ENCODE results near the gene ECSIT. TPM values are rescaled to one million over a fixed set of nuclear protein-coding genes. Genes with fewer than 3 reads are reported as not detected.

Gene ECSIT
- total RNA-seq, 1 donor from 2014 or later: 27.5 TPM

DNA sequence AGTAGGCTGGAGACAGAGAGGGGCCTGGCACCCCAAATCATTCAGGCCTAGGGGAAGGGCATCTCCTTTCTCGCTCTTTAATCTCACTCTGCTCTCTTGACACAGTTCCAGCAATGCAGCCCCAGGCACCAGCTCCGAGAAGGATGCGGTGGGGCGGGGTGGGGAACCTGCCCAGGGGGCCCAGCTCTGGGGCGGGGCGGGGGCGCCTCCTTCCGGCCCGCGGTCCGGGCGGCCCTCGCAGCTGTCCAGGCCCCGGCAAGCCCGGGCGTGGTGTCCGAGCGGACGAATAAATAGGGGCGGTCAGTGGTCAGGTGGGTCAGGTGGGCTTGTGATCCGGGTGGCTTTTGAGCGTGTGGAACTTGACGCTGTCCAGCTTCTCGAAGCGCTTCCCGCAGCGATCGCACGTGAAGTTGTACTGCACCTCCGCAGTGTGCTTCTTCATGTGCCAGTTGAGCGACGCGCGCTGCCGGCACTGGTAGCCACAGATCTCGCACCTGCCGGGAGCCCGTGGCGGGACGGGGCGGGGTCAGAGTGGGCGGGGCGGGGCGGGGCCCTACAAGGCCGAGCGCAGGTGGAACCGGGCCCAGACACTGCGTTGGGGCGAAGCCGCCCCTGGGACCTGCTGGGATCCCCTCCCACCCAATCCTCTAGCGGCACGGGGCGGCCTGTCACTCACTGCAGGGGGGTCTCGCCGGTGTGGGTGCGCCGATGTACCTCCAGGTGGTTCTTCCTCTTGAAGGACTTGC, 45.4 kb downstream of the ECSIT start:
- TF ChIP-seq, protein P1, sequence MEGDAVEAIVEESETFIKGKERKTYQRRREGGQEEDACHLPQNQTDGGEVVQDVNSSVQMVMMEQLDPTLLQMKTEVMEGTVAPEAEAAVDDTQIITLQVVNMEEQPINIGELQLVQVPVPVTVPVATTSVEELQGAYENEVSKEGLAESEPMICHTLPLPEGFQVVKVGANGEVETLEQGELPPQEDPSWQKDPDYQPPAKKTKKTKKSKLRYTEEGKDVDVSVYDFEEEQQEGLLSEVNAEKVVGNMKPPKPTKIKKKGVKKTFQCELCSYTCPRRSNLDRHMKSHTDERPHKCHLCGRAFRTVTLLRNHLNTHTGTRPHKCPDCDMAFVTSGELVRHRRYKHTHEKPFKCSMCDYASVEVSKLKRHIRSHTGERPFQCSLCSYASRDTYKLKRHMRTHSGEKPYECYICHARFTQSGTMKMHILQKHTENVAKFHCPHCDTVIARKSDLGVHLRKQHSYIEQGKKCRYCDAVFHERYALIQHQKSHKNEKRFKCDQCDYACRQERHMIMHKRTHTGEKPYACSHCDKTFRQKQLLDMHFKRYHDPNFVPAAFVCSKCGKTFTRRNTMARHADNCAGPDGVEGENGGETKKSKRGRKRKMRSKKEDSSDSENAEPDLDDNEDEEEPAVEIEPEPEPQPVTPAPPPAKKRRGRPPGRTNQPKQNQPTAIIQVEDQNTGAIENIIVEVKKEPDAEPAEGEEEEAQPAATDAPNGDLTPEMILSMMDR (IDR thresholded peaks at IDR 0.05): no peak
- Histone ChIP-seq H3K27ac (no peak overlapping the region), H3K9me3 (no peaks in the 10 kb centered on the region), H3K4me3 (no peak overlapping the region), H3K4me1 (peaks cover 3 to 9% of the 10 kb centered on the region in 2 donors), H3K36me3 (peaks cover 21 to 31% of the 10 kb centered on the region in 2 donors), H3K27me3 (peaks cover 24% of the 10 kb centered on the region)
- intact Hi-C loops (cut with DNase I): loop anchor here (2.0 kb wide), 1 partner anchor 109 kb away; the partner anchor contains the start of gene SWSAP1
- DNase-seq (ENCODE audit: low spot score in 2 of 2): no peak

DNA sequence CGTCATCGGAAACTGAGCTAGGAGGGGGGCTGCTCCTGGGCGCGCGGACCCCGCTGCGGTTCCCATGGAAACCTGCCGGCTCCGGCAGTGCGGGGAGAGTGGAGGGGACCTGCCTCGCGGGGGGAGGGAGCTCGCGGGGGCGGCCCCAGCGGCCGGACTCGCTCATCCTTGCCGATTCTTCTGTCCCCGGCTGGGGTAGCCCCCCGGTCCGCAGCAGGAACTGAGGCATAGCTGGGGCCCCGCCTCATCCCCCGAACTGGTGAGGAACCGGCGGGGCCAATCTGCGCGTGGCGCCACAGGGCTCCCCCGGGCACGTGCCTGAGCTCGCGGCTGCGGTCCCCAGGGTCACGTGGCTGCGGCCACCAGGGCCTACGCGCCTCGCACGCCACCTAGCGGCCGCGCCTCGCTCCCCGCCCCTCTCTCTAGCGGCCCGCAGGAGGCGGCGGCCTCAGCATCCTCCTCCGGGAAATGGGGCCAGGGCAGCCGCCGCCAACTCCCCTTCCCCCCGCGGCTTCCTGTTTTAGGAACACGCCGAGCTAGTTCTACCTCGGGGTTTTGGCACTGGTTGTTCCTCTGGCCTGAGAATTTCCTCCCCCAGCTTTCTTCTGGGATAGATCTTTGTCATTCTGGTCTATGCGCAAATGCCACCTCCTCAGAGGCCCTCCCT, 46.4 kb downstream of the ECSIT start:
- Histone ChIP-seq H3K27ac (no peak overlapping the region), H3K27me3 (peaks cover 24% of the 10 kb centered on the region)
- intact Hi-C loops (cut with DNase I): loop anchor here (1.0 to 2.0 kb wide), 2 partner anchors 108 to 189 kb away; partner anchors contain the start of gene SWSAP1

DNA sequence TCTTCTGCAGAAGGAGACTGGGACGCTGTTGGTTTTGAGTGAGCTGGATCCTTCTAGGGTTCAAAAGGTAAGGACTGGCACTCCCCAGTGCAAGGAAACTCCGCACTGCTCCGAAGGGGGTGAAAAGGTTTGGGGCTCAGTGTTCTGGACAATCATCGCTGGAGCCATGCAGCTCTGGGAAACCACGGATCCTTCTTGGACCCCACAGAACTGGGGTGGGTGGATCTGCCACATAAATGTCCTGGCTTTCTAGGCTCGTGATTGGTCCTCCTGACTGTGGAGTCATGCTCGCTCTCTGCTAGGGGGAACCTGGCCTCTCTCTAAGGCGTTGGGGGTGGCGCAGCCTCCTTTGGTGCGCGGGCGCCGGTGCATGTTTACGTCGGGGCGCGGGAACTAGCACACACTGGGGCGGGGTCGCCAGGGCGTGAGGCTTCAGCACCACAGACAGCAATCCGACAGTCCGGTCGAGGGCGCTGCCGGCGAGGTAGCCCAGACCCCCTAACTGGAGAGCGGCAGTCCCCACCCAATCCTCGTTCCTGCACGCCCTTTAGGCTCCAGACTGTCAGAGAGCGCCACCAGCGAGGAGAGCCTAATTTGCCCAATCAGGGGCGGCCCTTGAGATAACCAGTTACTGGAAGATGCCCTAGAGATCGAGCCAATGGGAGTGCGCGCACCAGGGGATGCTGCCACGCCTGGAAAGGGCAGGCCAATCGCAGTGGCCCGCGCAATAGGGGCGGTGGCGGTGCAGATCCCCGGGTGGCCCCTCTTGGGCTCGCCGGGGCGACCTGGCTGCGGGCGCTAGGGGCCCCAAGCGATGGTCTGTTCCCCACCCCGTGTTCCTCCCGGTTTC, 47.2 kb downstream of the ECSIT start:
- TF ChIP-seq, protein P1 (IDR thresholded peaks at IDR 0.05): no peak
- H3K36me3 ChIP-seq: peaks cover 11 to 22% of the 10 kb centered on the region in 2 donors
- peaks cover 24% of the 10 kb centered on the region for H3K27me3 ChIP-seq
- peak overlapping the region; percentile 34 to 44 for H3K4me3 ChIP-seq
- peak; percentile 19 to 79 for DNase-seq (ENCODE audit: low spot score in 2 of 2)
- no peaks in the 10 kb centered on the region for H3K9me3 ChIP-seq
- H3K4me1 ChIP-seq: peaks cover 3 to 9% of the 10 kb centered on the region in 2 donors
- intact Hi-C loops (cut with DNase I): loop anchor here (1.0 to 2.0 kb wide), 2 partner anchors 107 to 188 kb away; partner anchors contain the start of gene SWSAP1
- no peak overlapping the region for H3K27ac ChIP-seq

More for the DNA sequence above, 46.4 kb downstream of the ECSIT start:
- Histone ChIP-seq H3K4me1 (peaks cover 3 to 9% of the 10 kb centered on the region in 2 donors), H3K9me3 (no peaks in the 10 kb centered on the region), H3K4me3 (peak overlapping the region; percentile 34 to 44), H3K36me3 (peaks cover 18 to 30% of the 10 kb centered on the region in 2 donors)
- TF ChIP-seq, protein P1 (IDR thresholded peaks at IDR 0.05): peak; percentile 84 to 96 (median 95)
- peak; percentile 49 to 87 for DNase-seq (ENCODE audit: low spot score in 2 of 2)

DNA sequence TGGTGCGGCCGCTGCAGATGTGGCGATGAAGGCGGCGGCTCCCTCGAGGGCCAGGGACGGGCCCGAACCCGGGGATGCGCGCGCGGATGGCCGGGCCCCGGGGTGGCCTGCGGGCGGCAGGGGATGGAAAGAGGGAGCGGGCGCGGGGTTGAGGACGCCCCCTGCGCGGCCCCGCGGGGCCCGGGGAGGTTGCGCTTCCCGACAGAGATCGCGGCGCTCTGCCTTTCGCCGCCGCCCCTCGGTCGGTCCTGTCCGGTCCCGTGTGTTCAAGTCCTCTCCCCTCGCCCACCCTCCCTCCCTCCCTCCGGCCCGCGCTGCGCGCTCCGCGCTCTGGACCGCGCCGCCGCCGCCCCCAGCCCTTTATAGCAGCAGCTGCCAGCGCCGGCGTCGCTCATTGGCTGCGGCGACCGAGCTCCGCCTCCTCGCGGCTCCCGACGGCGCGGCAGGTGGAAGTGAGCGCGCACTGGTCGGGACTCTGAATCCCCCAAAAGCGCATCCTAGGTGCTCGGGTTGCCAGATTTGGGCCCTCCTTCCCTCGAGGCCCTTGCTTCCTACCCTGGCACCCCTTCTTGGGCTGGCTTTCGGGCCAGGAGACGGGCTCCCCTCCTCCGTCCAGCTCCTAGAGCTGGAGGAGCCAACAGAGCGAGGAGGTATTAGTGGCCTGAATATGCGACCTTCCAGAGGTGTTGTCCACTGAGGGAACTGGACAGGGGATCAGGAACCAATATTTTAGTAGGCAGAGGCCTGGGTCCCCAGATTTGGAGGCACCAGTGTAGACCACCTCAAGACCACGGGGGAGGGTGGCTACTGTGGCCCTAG, 48.0 kb downstream of the ECSIT start, which contains the start of gene ELAVL3:
Gene ELAVL3, minus strand, starts transcription at position 332 of the 819 bp plus-strand sequence. CDS start 438 bp downstream, outside the sequence.
- Histone ChIP-seq H3K4me1 (peaks cover 3 to 9% of the 10 kb centered on the region in 2 donors), H3K4me3 (peak within 1 kb of the TSS in 1 of 2 donors; percentile 44), H3K27ac (no peak within 1 kb of the TSS), H3K9me3 (no peaks in the 10 kb centered on the region), H3K36me3 (peaks cover 6 to 15% of the 10 kb centered on the region in 2 donors), H3K27me3 (peaks cover 24% of the 10 kb centered on the region)
- DNase-seq (ENCODE audit: low spot score in 2 of 2): no peak
- intact Hi-C loops (cut with DNase I): no loop called here
- TF ChIP-seq, protein P1 (IDR thresholded peaks at IDR 0.05): no peak
